ENCODE data around the gene AKAP6. TPM values are rescaled to one million over a fixed set of nuclear protein-coding genes. Genes with fewer than 3 reads are reported as not detected.
"Not testable (repeated sequence)": the region's sequence is repeated elsewhere in the genome, so short reads cannot be mapped to it uniquely, and the experiment has no call there.

Gene AKAP6
- total RNA-seq, 1 experiment from 2014 or later, result 2.3 TPM

GRCh38 chr14:32457213-32457920 lies 128.3 kb downstream of the AKAP6 start:
- no peak for DNase-seq
- Histone ChIP-seq H3K79me2 (ENCODE audit: low read length) (no peaks in the 10 kb centered on the region), H3K9me2 (replicated peaks; ENCODE audit: insufficient read depth, low read length) (no peaks in the 10 kb centered on the region), H4K20me1 (ENCODE audit: insufficient read depth, low read depth, low read length) (no peaks in the 10 kb centered on the region), H3K9me3 (ENCODE audit: low read length) (no peaks in the 10 kb centered on the region), H3K27me3 (ENCODE audit: low read length) (no peaks in the 10 kb centered on the region), H3K36me3 (ENCODE audit: insufficient read depth, low read length) (no peaks in the 10 kb centered on the region), H3K9ac (ENCODE audit: low read length) (no peak overlapping the region), H2AFZ (ENCODE audit: low read length) (no peak overlapping the region), H3K27ac (ENCODE audit: low read length) (no peak overlapping the region), H3K4me2 (ENCODE audit: low read depth, low read length, poor library complexity, severe bottlenecking) (no peak overlapping the region), H3K4me1 (ENCODE audit: low read length) (no peaks in the 10 kb centered on the region), H3K4me3 (ENCODE audit: low read length) (no peak overlapping the region)

- Histone ChIP-seq H3K36me3 (ENCODE audit: insufficient read depth, low read length) (no peaks in the 10 kb centered on the region), H3K9me3 (ENCODE audit: low read length) (no peaks in the 10 kb centered on the region)
These were observed 129.6 kb downstream of the AKAP6 start for GRCh38 chr14:32458720-32459119.

GRCh38 chr14:32460267-32460666 lies 131.2 kb downstream of the AKAP6 start:
- no peaks in the 10 kb centered on the region for H3K27me3 ChIP-seq (ENCODE audit: low read length)
- no peak overlapping the region for H3K4me2 ChIP-seq (ENCODE audit: low read depth, low read length, poor library complexity, severe bottlenecking)
- H3K36me3 ChIP-seq (ENCODE audit: insufficient read depth, low read length), result no peaks in the 10 kb centered on the region
- DNase-seq, result no peak
- H2AFZ ChIP-seq (ENCODE audit: low read length), result no peak overlapping the region
- no peak overlapping the region for H3K4me3 ChIP-seq (ENCODE audit: low read length)
- H3K27ac ChIP-seq (ENCODE audit: low read length), result no peak overlapping the region
- H3K4me1 ChIP-seq (ENCODE audit: low read length), result peaks cover 7% of the 10 kb centered on the region
- no peaks in the 10 kb centered on the region for H3K9me3 ChIP-seq (ENCODE audit: low read length)
- H3K9me2 ChIP-seq (replicated peaks; ENCODE audit: insufficient read depth, low read length), result no peaks in the 10 kb centered on the region
- H3K9ac ChIP-seq (ENCODE audit: low read length), result no peak overlapping the region
- H4K20me1 ChIP-seq (ENCODE audit: insufficient read depth, low read depth, low read length), result no peaks in the 10 kb centered on the region
- H3K79me2 ChIP-seq (ENCODE audit: low read length), result no peaks in the 10 kb centered on the region

More at GRCh38 chr14:32458720-32459119, 129.6 kb downstream of the AKAP6 start:
- Histone ChIP-seq H2AFZ (ENCODE audit: low read length) (no peak overlapping the region), H4K20me1 (ENCODE audit: insufficient read depth, low read depth, low read length) (no peaks in the 10 kb centered on the region), H3K9me2 (replicated peaks; ENCODE audit: insufficient read depth, low read length) (no peaks in the 10 kb centered on the region), H3K27ac (ENCODE audit: low read length) (no peak overlapping the region), H3K4me1 (ENCODE audit: low read length) (no peaks in the 10 kb centered on the region), H3K9ac (ENCODE audit: low read length) (no peak overlapping the region), H3K4me2 (ENCODE audit: low read depth, low read length, poor library complexity, severe bottlenecking) (no peak overlapping the region), H3K79me2 (ENCODE audit: low read length) (no peaks in the 10 kb centered on the region), H3K27me3 (ENCODE audit: low read length) (no peaks in the 10 kb centered on the region), H3K4me3 (ENCODE audit: low read length) (no peak overlapping the region)
- no peak for DNase-seq

GRCh38 chr14:32462553-32462952 lies 133.5 kb downstream of the AKAP6 start:
- not testable (repeated sequence) for H3K9me3 ChIP-seq (ENCODE audit: low read length); H3K36me3 ChIP-seq (ENCODE audit: insufficient read depth, low read length); H3K9ac ChIP-seq (ENCODE audit: low read length); H3K4me2 ChIP-seq (ENCODE audit: low read depth, low read length, poor library complexity, severe bottlenecking); H3K4me3 ChIP-seq (ENCODE audit: low read length); H3K79me2 ChIP-seq (ENCODE audit: low read length); H2AFZ ChIP-seq (ENCODE audit: low read length); H3K4me1 ChIP-seq (ENCODE audit: low read length); H3K27ac ChIP-seq (ENCODE audit: low read length); H4K20me1 ChIP-seq (ENCODE audit: insufficient read depth, low read depth, low read length); H3K9me2 ChIP-seq (replicated peaks; ENCODE audit: insufficient read depth, low read length); H3K27me3 ChIP-seq (ENCODE audit: low read length); DNase-seq

GRCh38 chr14:32468955-32469354 lies 139.9 kb downstream of the AKAP6 start:
- no peaks in the 10 kb centered on the region for H3K27me3 ChIP-seq (ENCODE audit: low read length)
- no peak overlapping the region for H3K27ac ChIP-seq (ENCODE audit: low read length)
- H2AFZ ChIP-seq (ENCODE audit: low read length), result no peak overlapping the region
- H3K9me2 ChIP-seq (replicated peaks; ENCODE audit: insufficient read depth, low read length), result no peaks in the 10 kb centered on the region
- no peaks in the 10 kb centered on the region for H3K36me3 ChIP-seq (ENCODE audit: insufficient read depth, low read length)
- H3K9me3 ChIP-seq (ENCODE audit: low read length), result no peaks in the 10 kb centered on the region
- H3K4me2 ChIP-seq (ENCODE audit: low read depth, low read length, poor library complexity, severe bottlenecking), result no peak overlapping the region
- no peak for DNase-seq
- no peaks in the 10 kb centered on the region for H4K20me1 ChIP-seq (ENCODE audit: insufficient read depth, low read depth, low read length)
- no peak overlapping the region for H3K9ac ChIP-seq (ENCODE audit: low read length)
- H3K79me2 ChIP-seq (ENCODE audit: low read length), result no peaks in the 10 kb centered on the region
- H3K4me1 ChIP-seq (ENCODE audit: low read length), result peaks cover 7% of the 10 kb centered on the region
- no peak overlapping the region for H3K4me3 ChIP-seq (ENCODE audit: low read length)

GRCh38 chr14:32469388-32470160 lies 140.5 kb downstream of the AKAP6 start:
- no peak overlapping the region for H3K4me2 ChIP-seq (ENCODE audit: low read depth, low read length, poor library complexity, severe bottlenecking)
- no peaks in the 10 kb centered on the region for H3K79me2 ChIP-seq (ENCODE audit: low read length)
- DNase-seq, result peak; percentile 78
- no peak overlapping the region for H3K27ac ChIP-seq (ENCODE audit: low read length)
- no peak overlapping the region for H3K4me3 ChIP-seq (ENCODE audit: low read length)
- H3K9me3 ChIP-seq (ENCODE audit: low read length), result no peaks in the 10 kb centered on the region
- H3K36me3 ChIP-seq (ENCODE audit: insufficient read depth, low read length), result no peaks in the 10 kb centered on the region
- H3K9ac ChIP-seq (ENCODE audit: low read length), result no peak overlapping the region
- H3K27me3 ChIP-seq (ENCODE audit: low read length), result no peaks in the 10 kb centered on the region
- no peaks in the 10 kb centered on the region for H3K9me2 ChIP-seq (replicated peaks; ENCODE audit: insufficient read depth, low read length)
- no peaks in the 10 kb centered on the region for H4K20me1 ChIP-seq (ENCODE audit: insufficient read depth, low read depth, low read length)
- peaks cover 4% of the 10 kb centered on the region for H3K4me1 ChIP-seq (ENCODE audit: low read length)
- no peak overlapping the region for H2AFZ ChIP-seq (ENCODE audit: low read length)

- no peaks in the 10 kb centered on the region for H3K9me3 ChIP-seq (ENCODE audit: low read length)
- no peak overlapping the region for H3K27ac ChIP-seq (ENCODE audit: low read length)
- no peaks in the 10 kb centered on the region for H3K27me3 ChIP-seq (ENCODE audit: low read length)
- no peak overlapping the region for H3K9ac ChIP-seq (ENCODE audit: low read length)
- no peaks in the 10 kb centered on the region for H3K79me2 ChIP-seq (ENCODE audit: low read length)
- H3K9me2 ChIP-seq (replicated peaks; ENCODE audit: insufficient read depth, low read length), result no peaks in the 10 kb centered on the region
- H2AFZ ChIP-seq (ENCODE audit: low read length), result no peak overlapping the region
- H3K36me3 ChIP-seq (ENCODE audit: insufficient read depth, low read length), result no peaks in the 10 kb centered on the region
- H3K4me3 ChIP-seq (ENCODE audit: low read length), result no peak overlapping the region
- H3K4me2 ChIP-seq (ENCODE audit: low read depth, low read length, poor library complexity, severe bottlenecking), result no peak overlapping the region
- H4K20me1 ChIP-seq (ENCODE audit: insufficient read depth, low read depth, low read length), result no peaks in the 10 kb centered on the region
- DNase-seq, result no peak
- H3K4me1 ChIP-seq (ENCODE audit: low read length), result no peaks in the 10 kb centered on the region
These were observed 141.1 kb downstream of the AKAP6 start for GRCh38 chr14:32470161-32470715.

- DNase-seq, result no peak
- no peak overlapping the region for H2AFZ ChIP-seq (ENCODE audit: low read length)
- no peak overlapping the region for H3K9ac ChIP-seq (ENCODE audit: low read length)
- no peak overlapping the region for H3K4me2 ChIP-seq (ENCODE audit: low read depth, low read length, poor library complexity, severe bottlenecking)
- H3K9me3 ChIP-seq (ENCODE audit: low read length), result no peaks in the 10 kb centered on the region
- no peak overlapping the region for H3K4me3 ChIP-seq (ENCODE audit: low read length)
- no peaks in the 10 kb centered on the region for H3K27me3 ChIP-seq (ENCODE audit: low read length)
- no peaks in the 10 kb centered on the region for H3K79me2 ChIP-seq (ENCODE audit: low read length)
- H3K9me2 ChIP-seq (replicated peaks; ENCODE audit: insufficient read depth, low read length), result no peaks in the 10 kb centered on the region
- H3K4me1 ChIP-seq (ENCODE audit: low read length), result no peaks in the 10 kb centered on the region
- no peak overlapping the region for H3K27ac ChIP-seq (ENCODE audit: low read length)
- H4K20me1 ChIP-seq (ENCODE audit: insufficient read depth, low read depth, low read length), result no peaks in the 10 kb centered on the region
- no peaks in the 10 kb centered on the region for H3K36me3 ChIP-seq (ENCODE audit: insufficient read depth, low read length)
These were observed 142.1 kb downstream of the AKAP6 start for GRCh38 chr14:32471181-32471580.

Measured in Karpas-422 (cell line).